Activated T-helper 2 cell treated with anti-CD3 and anti-CD28 coated beads, Interferon-gamma antibody, Interleukin-2, Interleukin-4, amounts not matched to agents 10 μg/mL and 5 μg/mL and 100 μg/mL, durations not matched to agents 14 hours and 24 hours and 36 hours (primary cell): ENCODE measurements around the gene TOX2. TPM values are rescaled to one million over a fixed set of nuclear protein-coding genes. Genes with fewer than 3 reads are reported as not detected.
A peak's percentile ranks its signal among the peaks of the same experiment; 100 is the strongest.

Source experiments
- DNase-seq: peaks from one replicate; pipeline ENCODE4 v3.0.0; 2021; ENCODE audit warnings: low spot score
- H3K27ac Mint-ChIP-seq: one replicate; pipeline ENCODE4 v1.8.0; 2021; ENCODE audit warnings: mixed read lengths
- H3K27me3 Mint-ChIP-seq: one replicate; pipeline ENCODE4 v1.8.0; 2021; ENCODE audit warnings: low read depth, mixed read lengths
- H3K36me3 Mint-ChIP-seq: one replicate; pipeline ENCODE4 v1.8.0; 2021; ENCODE audit warnings: low read depth, mixed read lengths
- H3K4me1 Mint-ChIP-seq: one replicate; pipeline ENCODE4 v1.8.0; 2021; ENCODE audit warnings: low read depth, mixed read lengths
- H3K4me3 Mint-ChIP-seq: one replicate; pipeline ENCODE4 v1.8.0; 2021; ENCODE audit warnings: low read depth, mild to moderate bottlenecking, moderate library complexity, mixed read lengths
- H3K9me3 Mint-ChIP-seq: one replicate; pipeline ENCODE4 v1.8.0; 2021; ENCODE audit warnings: mixed read lengths
- intact Hi-C: fragments of 100-400 bp; cut with micrococcal nuclease; formaldehyde crosslinking; loops from one replicate; pipeline ENCODE4 v1.15.1; 2023
- total RNA-seq: library from RNA; stranded (reverse); gene quantifications from 2 replicates; pipeline ENCODE4 v1.2.3, GENCODE V29; 2022

TOX2 gene
- total RNA-seq, 1 donor from 2014 or later, result 2.4 TPM

GRCh38 chr20:44017211-44017610 is 102.6 kb downstream of the TOX2 start:
- Mint-ChIP-seq H3K4me3 (no peak overlapping the region), H3K9me3 (no peaks in the 10 kb centered on the region), H3K36me3 (no peaks in the 10 kb centered on the region), H3K27ac (no peak overlapping the region), H3K4me1 (peaks cover 34% of the 10 kb centered on the region), H3K27me3 (peaks cover 54% of the 10 kb centered on the region)
- intact Hi-C loops, result no loop called here
- DNase-seq, result no peak

GRCh38 chr20:44017905-44018258 is 103.2 kb downstream of the TOX2 start:
- Mint-ChIP-seq H3K36me3 (peaks cover 3% of the 10 kb centered on the region), H3K9me3 (no peaks in the 10 kb centered on the region), H3K4me1 (peaks cover 36% of the 10 kb centered on the region), H3K27ac (no peak overlapping the region), H3K27me3 (peaks cover 58% of the 10 kb centered on the region), H3K4me3 (no peak overlapping the region)
- intact Hi-C loops, result no loop called here
- no peak for DNase-seq

GRCh38 chr20:44018259-44018941 is 103.7 kb downstream of the TOX2 start:
- peaks cover 5% of the 10 kb centered on the region for H3K36me3 Mint-ChIP-seq
- H3K27ac Mint-ChIP-seq, result no peak overlapping the region
- no peak for DNase-seq
- intact Hi-C loops, result no loop called here
- peaks cover 61% of the 10 kb centered on the region for H3K27me3 Mint-ChIP-seq
- H3K4me3 Mint-ChIP-seq, result no peak overlapping the region
- no peaks in the 10 kb centered on the region for H3K9me3 Mint-ChIP-seq
- peaks cover 34% of the 10 kb centered on the region for H3K4me1 Mint-ChIP-seq

- no peaks in the 10 kb centered on the region for H3K9me3 Mint-ChIP-seq
- intact Hi-C loops, result no loop called here
Measured at GRCh38 chr20:44018942-44019637, 104.4 kb downstream of the TOX2 start.

GRCh38 chr20:44019638-44020335 is 105.1 kb downstream of the TOX2 start:
- DNase-seq, result peak; percentile 45
- peaks cover 37% of the 10 kb centered on the region for H3K4me1 Mint-ChIP-seq
- no peaks in the 10 kb centered on the region for H3K9me3 Mint-ChIP-seq
- peak overlapping the region; percentile 35 for H3K4me3 Mint-ChIP-seq
- peaks cover 6% of the 10 kb centered on the region for H3K36me3 Mint-ChIP-seq
- H3K27ac Mint-ChIP-seq, result peak overlapping the region; percentile 8
- H3K27me3 Mint-ChIP-seq, result peaks cover 71% of the 10 kb centered on the region
- intact Hi-C loops, result no loop called here

More at GRCh38 chr20:44018942-44019637, 104.4 kb downstream of the TOX2 start:
- Mint-ChIP-seq H3K27me3 (peaks cover 68% of the 10 kb centered on the region), H3K27ac (no peak overlapping the region), H3K4me3 (peak overlapping the region; percentile 35), H3K4me1 (peaks cover 37% of the 10 kb centered on the region), H3K36me3 (peaks cover 6% of the 10 kb centered on the region)
- no peak for DNase-seq

- Mint-ChIP-seq H3K27me3 (peaks cover 74% of the 10 kb centered on the region), H3K27ac (no peak overlapping the region), H3K36me3 (peaks cover 6% of the 10 kb centered on the region), H3K4me1 (peaks cover 37% of the 10 kb centered on the region), H3K4me3 (no peak overlapping the region), H3K9me3 (no peaks in the 10 kb centered on the region)
- no peak for DNase-seq
- intact Hi-C loops, result no loop called here
Measured at GRCh38 chr20:44020406-44021148, 105.9 kb downstream of the TOX2 start.

GRCh38 chr20:44021186-44021585 is 106.5 kb downstream of the TOX2 start:
- no peak for DNase-seq
- no peak overlapping the region for H3K4me3 Mint-ChIP-seq
- peaks cover 37% of the 10 kb centered on the region for H3K4me1 Mint-ChIP-seq
- H3K27me3 Mint-ChIP-seq, result peaks cover 73% of the 10 kb centered on the region
- peaks cover 6% of the 10 kb centered on the region for H3K36me3 Mint-ChIP-seq
- H3K9me3 Mint-ChIP-seq, result no peaks in the 10 kb centered on the region
- H3K27ac Mint-ChIP-seq, result no peak overlapping the region
- intact Hi-C loops, result no loop called here

GRCh38 chr20:44021900-44022299 is 107.2 kb downstream of the TOX2 start:
- peaks cover 36% of the 10 kb centered on the region for H3K4me1 Mint-ChIP-seq
- H3K9me3 Mint-ChIP-seq, result no peaks in the 10 kb centered on the region
- intact Hi-C loops, result no loop called here
- H3K27ac Mint-ChIP-seq, result no peak overlapping the region
- peaks cover 68% of the 10 kb centered on the region for H3K27me3 Mint-ChIP-seq
- H3K36me3 Mint-ChIP-seq, result peaks cover 6% of the 10 kb centered on the region
- DNase-seq, result no peak
- no peak overlapping the region for H3K4me3 Mint-ChIP-seq

- H3K4me1 Mint-ChIP-seq, result peaks cover 36% of the 10 kb centered on the region
- intact Hi-C loops, result no loop called here
- no peak overlapping the region for H3K4me3 Mint-ChIP-seq
- no peak overlapping the region for H3K27ac Mint-ChIP-seq
- peaks cover 69% of the 10 kb centered on the region for H3K27me3 Mint-ChIP-seq
- no peaks in the 10 kb centered on the region for H3K9me3 Mint-ChIP-seq
- peaks cover 6% of the 10 kb centered on the region for H3K36me3 Mint-ChIP-seq
- no peak for DNase-seq
Measured at GRCh38 chr20:44022464-44022863, 107.8 kb downstream of the TOX2 start.

- peaks cover 6% of the 10 kb centered on the region for H3K36me3 Mint-ChIP-seq
- H3K27me3 Mint-ChIP-seq, result peaks cover 66% of the 10 kb centered on the region
- intact Hi-C loops, result no loop called here
- H3K4me1 Mint-ChIP-seq, result peaks cover 43% of the 10 kb centered on the region
- H3K9me3 Mint-ChIP-seq, result no peaks in the 10 kb centered on the region
- H3K4me3 Mint-ChIP-seq, result no peak overlapping the region
- no peak overlapping the region for H3K27ac Mint-ChIP-seq
- no peak for DNase-seq
Measured at GRCh38 chr20:44023515-44024371, 109.1 kb downstream of the TOX2 start.

- H3K4me3 Mint-ChIP-seq, result no peak overlapping the region
- intact Hi-C loops, result no loop called here
- H3K36me3 Mint-ChIP-seq, result peaks cover 10% of the 10 kb centered on the region
- DNase-seq, result no peak
- peaks cover 43% of the 10 kb centered on the region for H3K4me1 Mint-ChIP-seq
- H3K27me3 Mint-ChIP-seq, result peaks cover 66% of the 10 kb centered on the region
- no peaks in the 10 kb centered on the region for H3K9me3 Mint-ChIP-seq
- H3K27ac Mint-ChIP-seq, result no peak overlapping the region
Measured at GRCh38 chr20:44024820-44025580, 110.3 kb downstream of the TOX2 start.
